K562 (cell line): Measurements from ENCODE around the gene AGPAT3. TPM values are rescaled to one million over a fixed set of nuclear protein-coding genes. Genes with fewer than 3 reads are reported as not detected.

Experiments used
- ATAC-seq: fragments of 200-7000 bp; cut with Tn5 transposase; 3 replicates; pipeline ENCODE4 v1.9.1; 2020; ENCODE audit warnings: moderate library complexity
- BruUV-seq: library from RNA; stranded (reverse); fragments of 400-500 nt; replicated peaks from 2 replicates; lab custom pipeline; 2021; lab: Mats Ljungman, UMichigan
- CTCF ChIA-PET: fragments of 300-600 bp; formaldehyde crosslinking; extraction: SDS; loops from one replicate; lab custom pipeline; 2021; ENCODE audit warnings: low intra/inter-chr PET ratio; lab: Yijun Ruan, JAX
- POLR2A ChIA-PET: fragments of 300-600, 350-650 bp; sonication (Branson Sonifier 250); formaldehyde crosslinking; extraction: SDS; loops from one replicate; lab custom pipeline; 2021; ENCODE audit warnings: antibody characterized with exemption, inconsistent platforms; lab: Yijun Ruan, JAX
- DNase-seq, 4 experiments: peaks; one replicate each; pipeline versions ENCODE4 v3.0.0 to v3.0.0-alpha.2; 2011 to 2018; ENCODE audit warnings: low spot score in 3 of 4, mixed read lengths in 3 of 4; ENCODE audit errors: extremely low read depth in 1 of 4
- FAIRE-seq: peaks from 2 replicates; lab custom pipeline; 2011; peaks lifted over from hg19 to GRCh38; lab: Jason Lieb, UNC
- H2AFZ ChIP-seq: 2 replicates; pipeline ENCODE4 v1.6.0; 2011; ENCODE audit warnings: low read depth, low read length, control low read depth, inconsistent platforms
- H3K27ac ChIP-seq: fragments of 200-600 bp; 3 replicates; pipeline ENCODE4 v1.8.0; 2011; ENCODE audit warnings: low read depth, mild to moderate bottlenecking, control low read depth, inconsistent platforms, low read length, moderate library complexity, mixed read lengths; ENCODE audit errors: extremely low read depth
- H3K27me3 ChIP-seq, 2 experiments: fragments of 300-600 bp in 1 of 2; 2 replicates in 1 of 2; 3 replicates in 1 of 2; pipeline versions ENCODE4 v1.6.0 to v1.8.0; 2011; ENCODE audit warnings: inconsistent platforms in 2 of 2, low read length in 2 of 2, mild to moderate bottlenecking in 1 of 2, mixed read lengths in 1 of 2, moderate library complexity in 1 of 2; ENCODE audit not compliant: control insufficient read depth in 2 of 2, insufficient read depth in 2 of 2
- H3K36me3 ChIP-seq: fragments of 300-600 bp; 3 replicates; pipeline ENCODE4 v1.8.0; 2011; ENCODE audit warnings: mild to moderate bottlenecking, low read length, inconsistent platforms; ENCODE audit not compliant: control insufficient read depth, insufficient read depth
- H3K4me1 ChIP-seq, 2 experiments: fragments of 200-600 bp in 1 of 2; replicated peaks in 1 of 2; 2 replicates in 1 of 2; 3 replicates in 1 of 2; pipeline versions ENCODE4 v1.5.1 to v1.8.0; 2011; ENCODE audit warnings: inconsistent platforms in 2 of 2, low read length in 2 of 2, mild to moderate bottlenecking in 1 of 2, mixed read lengths in 1 of 2, moderate library complexity in 1 of 2; ENCODE audit not compliant: control insufficient read depth in 2 of 2, insufficient read depth in 2 of 2
- H3K4me2 ChIP-seq: 2 replicates; pipeline ENCODE4 v1.6.1; 2011; ENCODE audit warnings: low read length, control low read depth, inconsistent platforms, mixed read lengths; ENCODE audit not compliant: insufficient read depth
- H3K4me3 ChIP-seq: fragments of 200-600 bp; sonication (generic), shearing (Covaris generic); 2 replicates; pipeline ENCODE4 v1.5.1; 2016; ENCODE audit warnings: control low read depth, inconsistent platforms
- H3K79me2 ChIP-seq: fragments of 200-600 bp; 3 replicates; pipeline ENCODE4 v1.8.0; 2011; ENCODE audit warnings: low read length, inconsistent platforms; ENCODE audit not compliant: control insufficient read depth, insufficient read depth
- H3K9ac ChIP-seq, 2 experiments: 2 replicates each; pipeline versions ENCODE4 v1.6.0 to v1.6.1; 2011; ENCODE audit warnings: low read depth in 2 of 2, low read length in 2 of 2, control low read depth in 1 of 2, inconsistent platforms in 1 of 2, mild to moderate bottlenecking in 1 of 2, mixed read lengths in 1 of 2; ENCODE audit not compliant: insufficient read depth in 1 of 2
- H3K9me1 ChIP-seq: one replicate; pipeline ENCODE4 v1.6.0; 2011; ENCODE audit warnings: inconsistent platforms, mild to moderate bottlenecking, low read length, moderate library complexity; ENCODE audit not compliant: control insufficient read depth, insufficient read depth
- H3K9me3 ChIP-seq: replicated peaks from 2 replicates; pipeline ENCODE4 v1.5.1; 2011; ENCODE audit warnings: low read depth, low read length, inconsistent platforms; ENCODE audit not compliant: control insufficient read depth, insufficient read depth
- H4K20me1 ChIP-seq: replicated peaks from 2 replicates; pipeline ENCODE4 v1.6.1; 2011; ENCODE audit warnings: low read length, inconsistent platforms, mixed read lengths; ENCODE audit not compliant: control insufficient read depth, insufficient read depth
- FOXK2 ChIP-seq, 2 experiments: fragments of 450-650 bp; IDR thresholded peaks in 1 of 2; conservative IDR thresholded peaks in 1 of 2; 2 replicates each; pipeline ENCODE4 v1.6.1; 2016; ENCODE audit warnings: low read depth in 2 of 2, mild to moderate bottlenecking in 1 of 2
- ZFP30 ChIP-seq: fragments of 250-450 bp; sonication (Bioruptor Pico); IDR thresholded peaks from 2 replicates; pipeline ENCODE4 v1.8.0; 2022; ENCODE audit warnings: moderate library complexity, mild to moderate bottlenecking, inconsistent platforms, borderline replicate concordance
- WGBS: fragments of 100-300 bp; shearing (Covaris generic); methylation state at CpG from one replicate; pipeline ENCODE4 v1.1.6; 2016; ENCODE audit warnings: low coverage, mixed read lengths; ENCODE audit not compliant: insufficient coverage; ENCODE audit errors: missing lambda C conversion rate; 5-methylcytosine and 5-hydroxymethylcytosine counted together
- in situ Hi-C: fragments of 300-500 bp; cut with MboI; formaldehyde crosslinking; loops from 4 replicates; pipeline ENCODE4 v1.15.0; 2018; ENCODE audit warnings: inconsistent platforms, mixed read lengths
- intact Hi-C: fragments of 100-400 bp; cut with micrococcal nuclease; formaldehyde crosslinking; loops from 2 replicates; pipeline ENCODE4 v1.14.2; 2022
- polyA plus RNA-seq, 8 experiments: library from polyadenylated mRNA; depleted of rRNA in 4 of 8; stranded (reverse) in 5 of 8; unstranded in 3 of 8; fragments of >200 nt; fragmentation: Nextera tagmentation in 2 of 8; fragmentation: Illumina TruSeq in 1 of 8; extraction: Ambion mirVana in 2 of 8; extraction: Trizol in 1 of 8; gene quantifications; 2 replicates each; pipeline versions ENCODE4 v1.2.1 to v1.2.3, GENCODE V29; 2011 to 2014; ENCODE audit warnings: inconsistent platforms in 1 of 8, missing spikeins in 1 of 8
- total RNA-seq, 7 experiments: library from RNA; depleted of rRNA in 6 of 7; stranded (reverse); fragments of >200 nt in 6 of 7; fragmentation: Illumina TruSeq in 2 of 7; extraction: Trizol in 2 of 7; gene quantifications; 2 replicates each; pipeline versions ENCODE4 v1.2.1 to v1.2.3, GENCODE V29; 2011 to 2021; ENCODE audit warnings: low replicate concordance in 1 of 7
- TF ChIP-seq, protein P1 (sequence below), 2 experiments: fragments of 450-650 bp; IDR thresholded peaks; 2 replicates each; pipeline ENCODE4 v1.6.1; 2016
- TF ChIP-seq, protein P2 (sequence below): sonication (generic); formaldehyde crosslinking; IDR thresholded peaks from 2 replicates; pipeline ENCODE4 v1.8.1; 2023; ENCODE audit warnings: mild to moderate bottlenecking, missing genetic modification reagents

AGPAT3 gene
- total and polyA plus RNA-seq, 9 of the 15 experiments (the other 6 are each of a cell fraction or from before 2014, with no cell fraction given) = 1.5 to 88.4 (median 35.7) TPM

DNA sequence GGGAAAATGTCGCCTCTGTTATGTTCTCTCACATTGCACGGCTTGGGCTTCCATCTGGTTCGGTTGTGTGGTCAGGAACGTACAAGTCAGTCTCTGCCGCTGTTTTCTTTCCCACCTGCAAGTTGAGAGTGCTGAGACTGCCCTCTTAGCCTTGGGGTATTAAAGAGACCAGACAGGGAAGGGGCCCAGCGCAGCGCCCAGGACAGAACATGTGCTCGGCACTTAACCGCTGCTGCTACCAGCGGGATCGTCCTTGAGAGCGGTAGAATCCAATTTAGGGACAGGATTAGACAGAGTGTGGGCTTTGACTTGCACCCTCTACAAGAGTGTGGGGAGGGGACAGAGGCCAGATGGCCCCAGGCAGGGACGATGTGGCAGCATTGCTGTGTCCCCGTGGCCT lies 17.7 kb upstream of the AGPAT3 start:
- Histone ChIP-seq H3K4me1 (peaks cover 0 to 9% of the 10 kb centered on the region in 2 experiments; a peak in 2 of 5 replicates), H4K20me1 (no peaks in the 10 kb centered on the region), H3K4me2 (no peak overlapping the region), H3K9ac (no peak overlapping the region), H2AFZ (no peak overlapping the region; the same call in 1 of the 2 replicates), H3K9me1 (no peaks in the 10 kb centered on the region), H3K4me3 (no peak overlapping the region), H3K27me3 (no peaks in the 10 kb centered on the region), H3K36me3 (no peaks in the 10 kb centered on the region), H3K9me3 (peaks cover 7% of the 10 kb centered on the region; the same call in 1 of the 2 replicates), H3K27ac (no peak overlapping the region), H3K79me2 (no peaks in the 10 kb centered on the region)
- intact Hi-C loops (no loop called here), in situ Hi-C loops (no loop called here)
- DNase-seq (no peak), FAIRE-seq (no peak), ATAC-seq (no peak)
- TF ChIP-seq FOXK2 (conservative IDR thresholded peaks at IDR 0.05 in 1 of 2, IDR thresholded peaks at IDR 0.05 in 1 of 2; ENCODE audit: low read depth in 2 of 2) (no peak), ZFP30 (CRISPR knock-in tag) (no peak)
- TF ChIP-seq, protein P1, sequence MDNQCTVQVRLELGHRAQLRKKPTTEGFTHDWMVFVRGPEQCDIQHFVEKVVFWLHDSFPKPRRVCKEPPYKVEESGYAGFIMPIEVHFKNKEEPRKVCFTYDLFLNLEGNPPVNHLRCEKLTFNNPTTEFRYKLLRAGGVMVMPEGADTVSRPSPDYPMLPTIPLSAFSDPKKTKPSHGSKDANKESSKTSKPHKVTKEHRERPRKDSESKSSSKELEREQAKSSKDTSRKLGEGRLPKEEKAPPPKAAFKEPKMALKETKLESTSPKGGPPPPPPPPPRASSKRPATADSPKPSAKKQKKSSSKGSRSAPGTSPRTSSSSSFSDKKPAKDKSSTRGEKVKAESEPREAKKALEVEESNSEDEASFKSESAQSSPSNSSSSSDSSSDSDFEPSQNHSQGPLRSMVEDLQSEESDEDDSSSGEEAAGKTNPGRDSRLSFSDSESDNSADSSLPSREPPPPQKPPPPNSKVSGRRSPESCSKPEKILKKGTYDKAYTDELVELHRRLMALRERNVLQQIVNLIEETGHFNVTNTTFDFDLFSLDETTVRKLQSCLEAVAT (IDR thresholded peaks at IDR 0.05) = no peak
- TF ChIP-seq, protein P2, sequence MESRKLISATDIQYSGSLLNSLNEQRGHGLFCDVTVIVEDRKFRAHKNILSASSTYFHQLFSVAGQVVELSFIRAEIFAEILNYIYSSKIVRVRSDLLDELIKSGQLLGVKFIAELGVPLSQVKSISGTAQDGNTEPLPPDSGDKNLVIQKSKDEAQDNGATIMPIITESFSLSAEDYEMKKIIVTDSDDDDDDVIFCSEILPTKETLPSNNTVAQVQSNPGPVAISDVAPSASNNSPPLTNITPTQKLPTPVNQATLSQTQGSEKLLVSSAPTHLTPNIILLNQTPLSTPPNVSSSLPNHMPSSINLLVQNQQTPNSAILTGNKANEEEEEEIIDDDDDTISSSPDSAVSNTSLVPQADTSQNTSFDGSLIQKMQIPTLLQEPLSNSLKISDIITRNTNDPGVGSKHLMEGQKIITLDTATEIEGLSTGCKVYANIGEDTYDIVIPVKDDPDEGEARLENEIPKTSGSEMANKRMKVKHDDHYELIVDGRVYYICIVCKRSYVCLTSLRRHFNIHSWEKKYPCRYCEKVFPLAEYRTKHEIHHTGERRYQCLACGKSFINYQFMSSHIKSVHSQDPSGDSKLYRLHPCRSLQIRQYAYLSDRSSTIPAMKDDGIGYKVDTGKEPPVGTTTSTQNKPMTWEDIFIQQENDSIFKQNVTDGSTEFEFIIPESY = 0 out of 2 replicates have a peak, but pooled peaks have one; percentile 30
- CTCF ChIA-PET = no interaction called here
- 77% methylated on average over 14 of the region's 14 CpGs for WGBS
- POLR2A ChIA-PET = no interaction called here
- no TSS peak for BruUV-seq
